WERI-Rb-1 (cell line): Measurements from ENCODE around the gene SCN2B.

ENCODE experiments used
- DNase-seq: peaks from one replicate; pipeline ENCODE4 v3.0.0-alpha.2; 2020
- H3K27ac ChIP-seq: fragments of 250-450 bp; sonication (Bioruptor Pico); 2 replicates; pipeline ENCODE4 v1.5.1; 2020; ENCODE audit warnings: mild to moderate bottlenecking, moderate library complexity
- H3K27me3 ChIP-seq: fragments of 250-450 bp; sonication (Bioruptor Pico); 2 replicates; pipeline ENCODE4 v1.5.1; 2021; ENCODE audit warnings: mild to moderate bottlenecking, low read depth, moderate library complexity; ENCODE audit not compliant: insufficient read depth, severe bottlenecking
- H3K36me3 ChIP-seq: fragments of 250-450 bp; sonication (Bioruptor Pico); 2 replicates; pipeline ENCODE4 v1.5.1; 2020; ENCODE audit warnings: mild to moderate bottlenecking, moderate library complexity
- H3K4me3 ChIP-seq: 2 replicates; pipeline ENCODE4 v1.5.1; 2011; ENCODE audit warnings: low read depth, mild to moderate bottlenecking, control low read depth, low read length
- H3K9me3 ChIP-seq: fragments of 250-450 bp; sonication (Bioruptor Pico); 2 replicates; pipeline ENCODE4 v1.5.1; 2021; ENCODE audit warnings: mild to moderate bottlenecking, moderate library complexity; ENCODE audit not compliant: severe bottlenecking
- CTCF ChIP-seq: IDR thresholded peaks from 2 replicates; pipeline ENCODE4 v1.5.1; 2011; ENCODE audit warnings: low read depth, mild to moderate bottlenecking, control low read depth, inconsistent platforms, low read length

The SCN2B gene

GRCh38 chr11:118112711-118113430 lies 63.6 kb downstream of the SCN2B start:
- Histone ChIP-seq H3K27ac (no peak overlapping the region), H3K4me3 (no peak overlapping the region), H3K36me3 (no peaks in the 10 kb centered on the region), H3K9me3 (no peaks in the 10 kb centered on the region), H3K27me3 (no peaks in the 10 kb centered on the region)
- DNase-seq, result no peak
- TF ChIP-seq CTCF, result no peak
